Mesodermal cell (in vitro differentiated cells): ENCODE results near the gene FOXE3.

ENCODE experiments used
- H3K27ac ChIP-seq: 2 replicates; pipeline ENCODE4 v1.7.0; 2013; ENCODE audit warnings: mild to moderate bottlenecking, low read depth, low read length, moderate library complexity; ENCODE audit not compliant: severe bottlenecking
- H3K36me3 ChIP-seq: 2 replicates; pipeline ENCODE4 v1.7.1; 2013; ENCODE audit warnings: mild to moderate bottlenecking, low read length, moderate library complexity; ENCODE audit not compliant: control insufficient read depth, insufficient read depth
- H3K4me1 ChIP-seq: one replicate; pipeline ENCODE4 v1.7.1; 2013; ENCODE audit warnings: mild to moderate bottlenecking, low read length; ENCODE audit not compliant: insufficient read depth, control insufficient read depth, poor library complexity, severe bottlenecking
- H3K4me3 ChIP-seq: 2 replicates; pipeline ENCODE4 v1.7.0; 2013; ENCODE audit warnings: low read length, control low read depth, mild to moderate bottlenecking; ENCODE audit not compliant: insufficient read depth, poor library complexity, severe bottlenecking; ENCODE audit errors: extremely low read depth
- H3K9me3 ChIP-seq: 2 replicates; pipeline ENCODE4 v1.7.1; 2013; ENCODE audit warnings: mild to moderate bottlenecking, low read length, moderate library complexity; ENCODE audit not compliant: control insufficient read depth
- WGBS, 2 experiments: methylation state at CpG; one replicate each; pipeline ENCODE4 v1.1.5; 2013; ENCODE audit warnings: missing lambda C conversion rate in 2 of 2; ENCODE audit not compliant: insufficient coverage in 2 of 2; 5-methylcytosine and 5-hydroxymethylcytosine counted together

The FOXE3 gene

DNA sequence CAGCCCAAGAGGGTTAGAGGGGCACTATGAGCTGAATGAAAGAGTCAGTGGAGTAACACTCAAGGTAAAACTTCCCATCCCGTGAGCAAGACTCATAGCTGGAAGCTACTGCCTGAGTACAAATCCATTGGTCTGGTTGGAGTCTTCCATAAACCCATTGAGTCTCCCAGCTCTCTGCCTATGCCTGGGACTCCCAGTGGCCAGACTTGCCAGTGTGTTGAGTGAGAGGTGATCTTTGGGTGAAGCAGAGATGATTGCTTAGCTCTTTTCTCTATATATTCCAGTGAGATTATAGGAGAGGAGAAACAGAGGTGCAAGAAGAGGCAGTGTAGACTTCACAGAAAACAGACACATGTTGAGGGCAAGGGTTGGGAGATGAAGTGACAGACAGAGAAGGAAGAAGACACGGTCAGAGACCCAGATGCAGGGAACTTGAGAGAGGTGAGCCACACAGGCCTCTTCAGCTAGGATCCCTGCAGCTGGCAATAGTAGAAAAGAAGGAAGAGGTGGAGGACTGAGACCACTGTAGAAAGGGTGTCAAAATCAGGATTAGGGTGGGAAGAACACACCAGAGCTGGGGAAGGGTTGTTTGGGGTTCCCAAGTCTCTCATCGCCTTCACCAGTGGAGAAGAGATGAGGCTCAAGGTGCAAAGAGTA is 25.5 kb downstream of the FOXE3 start:
- Histone ChIP-seq H3K4me1 (peaks cover 10% of the 10 kb centered on the region), H3K36me3 (no peaks in the 10 kb centered on the region), H3K27ac (no peak overlapping the region), H3K4me3 (no peak overlapping the region), H3K9me3 (no peaks in the 10 kb centered on the region)
- 45 to 65% methylated on average over 3 of the region's 3 CpGs for WGBS, 2 experiments

DNA sequence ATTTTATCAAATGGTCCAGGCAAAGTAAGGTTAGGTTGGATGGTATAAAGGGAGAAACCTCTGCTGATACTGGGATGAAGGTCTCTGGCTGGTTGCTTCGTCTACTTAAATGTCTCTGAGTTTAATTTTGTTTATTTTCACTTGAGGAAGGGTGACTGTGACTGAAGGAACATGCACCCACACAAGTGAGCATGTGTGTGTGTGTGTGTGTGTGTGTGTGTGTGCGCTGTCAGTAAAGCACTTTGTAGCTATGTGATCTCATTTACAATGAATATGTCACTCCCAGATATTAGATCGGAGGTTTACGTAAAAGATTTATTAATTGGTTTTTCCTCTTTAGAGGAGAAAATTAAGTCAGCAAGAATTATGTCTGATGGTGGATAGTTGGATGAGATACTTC is 26.1 kb downstream of the FOXE3 start:
- 33% methylated on average over 1 of the region's 4 CpGs; no CpG with 5 or more reads in 1 of the 2 experiments for WGBS, 2 experiments
- H3K4me1 ChIP-seq, result peaks cover 10% of the 10 kb centered on the region

GRCh38 chr1:47442842-47443529 is 26.9 kb downstream of the FOXE3 start:
- Histone ChIP-seq H3K4me1 (peaks cover 10% of the 10 kb centered on the region), H3K27ac (no peak overlapping the region), H3K4me3 (no peak overlapping the region), H3K9me3 (no peaks in the 10 kb centered on the region), H3K36me3 (no peaks in the 10 kb centered on the region)
- WGBS, 2 experiments, result 33 to 37% methylated on average over 3 of the region's 9 CpGs

More for the DNA sequence above, 26.1 kb downstream of the FOXE3 start:
- Histone ChIP-seq H3K4me3 (no peak overlapping the region), H3K27ac (no peak overlapping the region), H3K9me3 (no peaks in the 10 kb centered on the region), H3K36me3 (no peaks in the 10 kb centered on the region)

DNA sequence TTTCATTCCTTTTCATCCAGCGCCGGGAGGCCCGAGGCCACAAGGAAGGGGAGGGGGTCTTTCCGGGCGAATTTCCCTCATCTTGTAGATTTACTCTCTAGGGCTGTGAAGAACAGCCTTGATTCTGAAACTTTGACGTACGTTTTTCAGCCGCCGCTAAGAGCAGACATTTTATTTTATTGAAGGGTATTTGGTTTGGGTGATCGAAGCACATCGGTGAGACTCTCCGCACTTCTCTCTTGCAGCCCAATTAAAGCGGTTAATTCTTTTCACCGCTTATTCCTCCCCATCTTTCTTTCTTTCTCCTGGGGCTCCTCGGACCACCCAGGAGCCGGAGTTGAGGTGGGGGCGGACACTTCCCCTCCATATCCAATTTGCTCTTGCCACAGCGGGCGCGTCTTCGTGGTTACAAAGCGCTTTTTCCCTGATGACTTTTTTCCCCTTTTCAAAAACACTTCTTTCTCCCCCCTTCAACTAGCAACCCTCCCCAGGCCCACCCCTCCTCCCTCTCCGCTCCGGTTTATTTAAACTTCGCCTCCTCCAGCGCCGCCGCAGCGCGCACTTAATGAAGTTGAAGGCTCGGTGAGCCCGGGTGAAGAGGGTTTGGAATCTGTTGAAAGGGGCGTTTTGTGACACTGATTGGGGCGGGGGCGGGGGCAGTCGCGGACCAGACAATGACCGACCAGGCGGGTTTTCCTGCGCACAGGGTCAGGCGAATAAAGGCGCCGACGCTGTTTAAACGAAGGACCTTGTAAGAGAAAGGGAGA is 27.6 kb downstream of the FOXE3 start:
- Histone ChIP-seq H3K4me3 (no peak overlapping the region), H3K27ac (no peak overlapping the region), H3K36me3 (no peaks in the 10 kb centered on the region), H3K9me3 (no peaks in the 10 kb centered on the region), H3K4me1 (peaks cover 10% of the 10 kb centered on the region)
- WGBS, 2 experiments, result 0% methylated on average over 23 to 35 of the region's 45 CpGs

- H3K4me3 ChIP-seq, result no peak overlapping the region
- WGBS, 2 experiments, result 1% methylated on average over 14 to 15 of the region's 15 CpGs
- H3K9me3 ChIP-seq, result no peaks in the 10 kb centered on the region
- peaks cover 10% of the 10 kb centered on the region for H3K4me1 ChIP-seq
- no peaks in the 10 kb centered on the region for H3K36me3 ChIP-seq
- no peak overlapping the region for H3K27ac ChIP-seq
Observed at GRCh38 chr1:47444297-47444561, 28.1 kb downstream of the FOXE3 start.

- WGBS, 2 experiments, result 0 to 1% methylated on average over 65 to 67 of the region's 73 CpGs
- no peaks in the 10 kb centered on the region for H3K36me3 ChIP-seq
- peak overlapping the region; percentile 6 for H3K4me3 ChIP-seq
Observed at GRCh38 chr1:47444562-47445465, 28.7 kb downstream of the FOXE3 start.

GRCh38 chr1:47445823-47446550 is 29.9 kb downstream of the FOXE3 start:
- Histone ChIP-seq H3K27ac (no peak overlapping the region), H3K4me3 (no peak overlapping the region), H3K36me3 (no peaks in the 10 kb centered on the region), H3K9me3 (no peaks in the 10 kb centered on the region), H3K4me1 (peaks cover 10% of the 10 kb centered on the region)
- WGBS, 2 experiments, result 6% methylated on average over 18 to 22 of the region's 25 CpGs

More at GRCh38 chr1:47444562-47445465, 28.7 kb downstream of the FOXE3 start:
- H3K9me3 ChIP-seq, result no peaks in the 10 kb centered on the region
- peaks cover 10% of the 10 kb centered on the region for H3K4me1 ChIP-seq
- H3K27ac ChIP-seq, result no peak overlapping the region

GRCh38 chr1:47448462-47449222 is 32.6 kb downstream of the FOXE3 start:
- 61% methylated on average over 2 of the region's 4 CpGs; no CpG with 5 or more reads in 1 of the 2 experiments for WGBS, 2 experiments

GRCh38 chr1:47449822-47450552 is 33.9 kb downstream of the FOXE3 start:
- no peaks in the 10 kb centered on the region for H3K36me3 ChIP-seq
- no peak overlapping the region for H3K4me3 ChIP-seq
- H3K9me3 ChIP-seq, result no peaks in the 10 kb centered on the region
- WGBS, 2 experiments, result 18% methylated on average over 32 to 36 of the region's 36 CpGs
- H3K27ac ChIP-seq, result no peak overlapping the region
- no peaks in the 10 kb centered on the region for H3K4me1 ChIP-seq

More at GRCh38 chr1:47448462-47449222, 32.6 kb downstream of the FOXE3 start:
- Histone ChIP-seq H3K4me1 (peaks cover 10% of the 10 kb centered on the region), H3K36me3 (no peaks in the 10 kb centered on the region), H3K9me3 (no peaks in the 10 kb centered on the region), H3K27ac (no peak overlapping the region), H3K4me3 (no peak overlapping the region)
